ENCODE measurements around the gene ADAM15. TPM values are rescaled to one million over a fixed set of nuclear protein-coding genes. Genes with fewer than 3 reads are reported as not detected.

The ADAM15 gene
- total RNA-seq, 1 experiment from 2014 or later, result 41.7 TPM

GRCh38 chr1:155011004-155011416 is 40.1 kb upstream of the ADAM15 start:
- 0 out of 2 replicates have a peak, but pooled peaks cover 4% of the 10 kb centered on the region for H3K36me3 ChIP-seq (ENCODE audit: control insufficient read depth, insufficient read depth, low read length)

GRCh38 chr1:155011437-155012025 is 39.6 kb upstream of the ADAM15 start:
- no peak overlapping the region for H3K27ac ChIP-seq (ENCODE audit: low read length)
- in situ Hi-C loops (cut with HindIII; ENCODE audit: low pct_unique_long_range_greater_than_20kb, low sequenced_read_pairs) (no loop called here), intact Hi-C loops (cut with micrococcal nuclease; ENCODE audit: unreplicated experiment) (no loop called here)
- ChIA-PET POLR2A (no interaction called here), CTCF (interaction anchor here (0.6 to 0.7 kb wide), 3 partner anchors 13 to 41 kb away, joined by 3 to 7 read pairs (median 3); partner anchors contain the start of gene SHC1)
- H3K4me3 ChIP-seq (ENCODE audit: low read depth in 2 of 2, low read length in 2 of 2), result no peak overlapping the region
- 0 out of 2 replicates have a peak, but pooled peaks cover 5% of the 10 kb centered on the region for H3K36me3 ChIP-seq (ENCODE audit: control insufficient read depth, insufficient read depth, low read length)
- DNase-seq (ENCODE audit: low read depth, low spot score) (no peak), ATAC-seq (no peak)
- no peaks in the 10 kb centered on the region for H3K9me3 ChIP-seq (ENCODE audit: control insufficient read depth, insufficient read depth, low read depth, low read length)
- H3K4me1 ChIP-seq (ENCODE audit: control insufficient read depth, insufficient read depth, low read length), result peaks cover 37% of the 10 kb centered on the region
- TF ChIP-seq CTCF (IDR thresholded peaks at IDR 0.05) (no peak), REST (IDR thresholded peaks at IDR 0.05; ENCODE audit: insufficient read depth in 1 of 2, low read depth in 2 of 2, low read length in 1 of 2) (no peak), POLR2AphosphoS5 (IDR thresholded peaks at IDR 0.05; ENCODE audit: low read depth, low read length) (no peak), TCF7L2 (IDR thresholded peaks at IDR 0.05; ENCODE audit: low read depth, low read length) (no peak), SIN3A (IDR thresholded peaks at IDR 0.05; ENCODE audit: borderline replicate concordance, insufficient read depth, low read depth, low read length) (no peak)
- no peaks in the 10 kb centered on the region for H3K27me3 ChIP-seq (ENCODE audit: control insufficient read depth, insufficient read depth, low read length)
- BruUV-seq (replicated peaks), result no TSS peak

More at GRCh38 chr1:155011004-155011416, 40.1 kb upstream of the ADAM15 start:
- in situ Hi-C loops (cut with HindIII; ENCODE audit: low pct_unique_long_range_greater_than_20kb, low sequenced_read_pairs), result no loop called here
- Histone ChIP-seq H3K4me3 (ENCODE audit: low read depth in 2 of 2, low read length in 2 of 2) (no peak overlapping the region), H3K27ac (ENCODE audit: low read length) (no peak overlapping the region), H3K4me1 (ENCODE audit: control insufficient read depth, insufficient read depth, low read length) (peaks cover 37% of the 10 kb centered on the region), H3K9me3 (ENCODE audit: control insufficient read depth, insufficient read depth, low read depth, low read length) (no peaks in the 10 kb centered on the region), H3K27me3 (ENCODE audit: control insufficient read depth, insufficient read depth, low read length) (no peaks in the 10 kb centered on the region)
- ATAC-seq (no peak), DNase-seq (ENCODE audit: low read depth, low spot score) (no peak)
- BruUV-seq (replicated peaks), result no TSS peak
- TF ChIP-seq REST (IDR thresholded peaks at IDR 0.05; ENCODE audit: insufficient read depth in 1 of 2, low read depth in 2 of 2, low read length in 1 of 2) (no peak), CTCF (IDR thresholded peaks at IDR 0.05) (no peak), SIN3A (IDR thresholded peaks at IDR 0.05; ENCODE audit: borderline replicate concordance, insufficient read depth, low read depth, low read length) (no peak), TCF7L2 (IDR thresholded peaks at IDR 0.05; ENCODE audit: low read depth, low read length) (no peak), POLR2AphosphoS5 (IDR thresholded peaks at IDR 0.05; ENCODE audit: low read depth, low read length) (no peak)
- POLR2A ChIA-PET, result no interaction called here
- CTCF ChIA-PET, result interaction anchor here (0.7 kb wide), 1 partner anchor 40 kb away, joined by 3 read pairs; the partner anchor contains the start of gene SHC1
- intact Hi-C loops (cut with micrococcal nuclease; ENCODE audit: unreplicated experiment), result no loop called here
